Measurements from ENCODE around the gene CHIT1.
"Not testable (repeated sequence)": the region's sequence is repeated elsewhere in the genome, so short reads cannot be mapped to it uniquely, and the experiment has no call there.

CHIT1 gene

GRCh38 chr1:203266140-203266539 lies 36.7 kb upstream of the CHIT1 start:
- H3K4me3 ChIP-seq (ENCODE audit: low read depth, low read length), result not testable (repeated sequence)

- H3K4me3 ChIP-seq (ENCODE audit: low read depth, low read length), result no peak overlapping the region
Measured at GRCh38 chr1:203265541-203265940, 36.1 kb upstream of the CHIT1 start.

GRCh38 chr1:203264052-203264501 lies 34.6 kb upstream of the CHIT1 start:
- H3K4me3 ChIP-seq (ENCODE audit: low read depth, low read length), result no peak overlapping the region

GRCh38 chr1:203263496-203263895 lies 34.0 kb upstream of the CHIT1 start:
- H3K4me3 ChIP-seq (ENCODE audit: low read depth, low read length), result no peak overlapping the region

GRCh38 chr1:203256636-203257035 lies 27.2 kb upstream of the CHIT1 start:
- H3K4me3 ChIP-seq (ENCODE audit: low read depth, low read length), result not testable (repeated sequence)

GRCh38 chr1:203254782-203255181 lies 25.3 kb upstream of the CHIT1 start:
- H3K4me3 ChIP-seq (ENCODE audit: low read depth, low read length), result not testable (repeated sequence)

- H3K4me3 ChIP-seq (ENCODE audit: low read depth, low read length), result no peak overlapping the region
Measured at GRCh38 chr1:203252678-203253077, 23.2 kb upstream of the CHIT1 start.

- no peak overlapping the region for H3K4me3 ChIP-seq (ENCODE audit: low read depth, low read length)
Measured at GRCh38 chr1:203251466-203251865, 22.0 kb upstream of the CHIT1 start.

GRCh38 chr1:203250911-203251310 lies 21.4 kb upstream of the CHIT1 start:
- no peak overlapping the region for H3K4me3 ChIP-seq (ENCODE audit: low read depth, low read length)

- H3K4me3 ChIP-seq (ENCODE audit: low read depth, low read length), result no peak overlapping the region
Measured at GRCh38 chr1:203244776-203245175, 15.3 kb upstream of the CHIT1 start.

- H3K4me3 ChIP-seq (ENCODE audit: low read depth, low read length), result not testable (repeated sequence)
Measured at GRCh38 chr1:203241708-203242107, 12.2 kb upstream of the CHIT1 start.

GRCh38 chr1:203239526-203240305 lies 10.2 kb upstream of the CHIT1 start:
- H3K4me3 ChIP-seq (ENCODE audit: low read depth, low read length), result no peak overlapping the region

GRCh38 chr1:203239081-203239480 lies 9.6 kb upstream of the CHIT1 start:
- H3K4me3 ChIP-seq (ENCODE audit: low read depth, low read length), result no peak overlapping the region

GRCh38 chr1:203238535-203238934 lies 9.1 kb upstream of the CHIT1 start:
- no peak overlapping the region for H3K4me3 ChIP-seq (ENCODE audit: low read depth, low read length)

GRCh38 chr1:203234901-203235300 lies 5.4 kb upstream of the CHIT1 start:
- not testable (repeated sequence) for H3K4me3 ChIP-seq (ENCODE audit: low read depth, low read length)

- no peak overlapping the region for H3K4me3 ChIP-seq (ENCODE audit: low read depth, low read length)
Measured at GRCh38 chr1:203228670-203229069, 803 bp downstream of the CHIT1 start.

GRCh38 chr1:203227371-203228083 lies 1.9 kb downstream of the CHIT1 start:
- no peak overlapping the region for H3K4me3 ChIP-seq (ENCODE audit: low read depth, low read length)

GRCh38 chr1:203225071-203225470 lies 4.4 kb downstream of the CHIT1 start:
- H3K4me3 ChIP-seq (ENCODE audit: low read depth, low read length), result no peak overlapping the region

- no peak overlapping the region for H3K4me3 ChIP-seq (ENCODE audit: low read depth, low read length)
Measured at GRCh38 chr1:203223012-203223775, 6.3 kb downstream of the CHIT1 start.

GRCh38 chr1:203219934-203220333 lies 9.5 kb downstream of the CHIT1 start:
- no peak overlapping the region for H3K4me3 ChIP-seq (ENCODE audit: low read depth, low read length)

- H3K4me3 ChIP-seq (ENCODE audit: low read depth, low read length), result no peak overlapping the region
Measured at GRCh38 chr1:203219171-203219570, 10.3 kb downstream of the CHIT1 start.

GRCh38 chr1:203217668-203218067 lies 11.8 kb downstream of the CHIT1 start:
- H3K4me3 ChIP-seq (ENCODE audit: low read depth, low read length), result no peak overlapping the region

Measured in iPS-11a (cell line).